Smooth muscle cell (in vitro differentiated cells): ENCODE results near the gene SEC16B. TPM values are rescaled to one million over a fixed set of nuclear protein-coding genes. Genes with fewer than 3 reads are reported as not detected.

Source experiments
- DNase-seq: peaks from one replicate; lab custom pipeline; 2025; ENCODE audit not compliant: unreplicated experiment; lab: John Stamatoyannopoulos, UW
- H2AFZ ChIP-seq: fragments of 200-600 bp; sonication (generic); 2 replicates; pipeline ENCODE4 v1.6.0; 2016; ENCODE audit warnings: antibody characterized with exemption, low read depth, mild to moderate bottlenecking
- H3F3A ChIP-seq: fragments of 200-600 bp; sonication (generic); 2 replicates; pipeline ENCODE4 v1.6.0; 2017; ENCODE audit warnings: antibody characterized with exemption, low read depth
- H3K27ac ChIP-seq: fragments of 200-600 bp; sonication (generic); 2 replicates; pipeline ENCODE4 v1.5.1; 2016; ENCODE audit warnings: low read depth, mild to moderate bottlenecking
- H3K27me3 ChIP-seq: fragments of 200-600 bp; sonication (generic); 2 replicates; pipeline ENCODE4 v1.6.1; 2016; ENCODE audit warnings: low read depth, mild to moderate bottlenecking
- H3K36me3 ChIP-seq: fragments of 200-600 bp; sonication (generic); 2 replicates; pipeline ENCODE4 v1.5.1; 2016; ENCODE audit warnings: low read depth
- H3K4me1 ChIP-seq: fragments of 200-600 bp; sonication (generic); 2 replicates; pipeline ENCODE4 v1.5.1; 2016; ENCODE audit warnings: low read depth
- H3K4me2 ChIP-seq: fragments of 200-600 bp; sonication (generic); 2 replicates; pipeline ENCODE4 v1.6.0; 2016; ENCODE audit warnings: mild to moderate bottlenecking
- H3K4me3 ChIP-seq: fragments of 200-600 bp; sonication (generic); 2 replicates; pipeline ENCODE4 v1.5.1; 2016; ENCODE audit warnings: mild to moderate bottlenecking
- H3K79me2 ChIP-seq: fragments of 200-600 bp; sonication (generic); 2 replicates; pipeline ENCODE4 v1.6.0; 2016; ENCODE audit warnings: low read depth, mild to moderate bottlenecking
- H3K9ac ChIP-seq: fragments of 200-600 bp; sonication (generic); 2 replicates; pipeline ENCODE4 v1.6.0; 2016; ENCODE audit warnings: low read depth
- H3K9me3 ChIP-seq: fragments of 200-600 bp; sonication (generic); replicated peaks from 2 replicates; pipeline ENCODE4 v1.5.1; 2016; ENCODE audit warnings: low read depth
- H4K20me1 ChIP-seq: fragments of 200-600 bp; sonication (generic); 2 replicates; pipeline ENCODE4 v1.6.0; 2016; ENCODE audit warnings: low read depth
- WGBS: methylation state at CpG from one replicate; pipeline ENCODE4 v1.1.7; 2016; ENCODE audit warnings: low lambda C conversion rate; 5-methylcytosine and 5-hydroxymethylcytosine counted together
- polyA plus RNA-seq: library from polyadenylated mRNA; unstranded; fragments of >200 nt; fragmentation: Nextera tagmentation; extraction: Ambion mirVana; gene quantifications from 2 replicates; pipeline ENCODE4 v1.2.1, GENCODE V29; 2016
- total RNA-seq: library from RNA; depleted of rRNA; stranded (reverse); fragments of >200 nt; gene quantifications from 2 replicates; pipeline ENCODE4 v1.2.3, GENCODE V29; 2014
- TF ChIP-seq, protein P1 (sequence below): fragments of 200-600 bp; sonication (generic); IDR thresholded peaks from 2 replicates; pipeline ENCODE4 v1.5.1; 2017; ENCODE audit warnings: borderline replicate concordance, mild to moderate bottlenecking, antibody characterized with exemption; ENCODE audit not compliant: insufficient read depth, poor library complexity, severe bottlenecking

The SEC16B gene
- total and polyA plus RNA-seq, 2 experiments from 2014 or later: 2.9 to 4.3 TPM

DNA sequence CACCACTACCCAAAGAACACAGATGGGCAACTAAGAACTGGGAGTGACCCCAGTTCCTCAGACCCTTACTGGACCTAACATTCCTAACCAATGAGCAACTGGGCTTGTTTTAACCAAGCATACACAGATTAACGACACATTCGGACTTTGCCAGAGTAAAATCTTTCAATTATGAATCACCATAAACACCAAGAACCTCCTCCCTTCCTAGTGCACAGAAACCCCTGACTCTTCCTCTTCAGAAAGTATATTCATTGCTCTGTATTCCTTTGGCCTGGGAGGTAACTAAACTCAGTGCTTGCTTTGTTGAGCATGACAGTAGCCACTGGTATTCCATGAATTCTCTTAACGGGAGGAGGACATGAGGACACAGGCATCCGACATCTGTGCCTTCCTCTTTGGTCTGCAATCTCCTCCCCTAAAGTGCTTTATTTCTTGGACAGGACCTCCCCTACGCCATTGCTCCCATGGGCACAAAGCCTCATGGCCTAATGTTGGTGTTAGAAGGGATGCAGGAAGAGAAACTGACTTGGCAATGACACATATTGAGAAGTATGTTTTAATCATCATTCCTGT lies 42.7 kb downstream of the SEC16B start:
- Histone ChIP-seq H3F3A (no peaks in the 10 kb centered on the region), H3K27ac (no peak overlapping the region), H3K4me3 (no peak overlapping the region), H3K9ac (no peak overlapping the region), H4K20me1 (no peaks in the 10 kb centered on the region), H3K27me3 (no peaks in the 10 kb centered on the region), H3K9me3 (no peaks in the 10 kb centered on the region), H2AFZ (no peak overlapping the region), H3K79me2 (no peaks in the 10 kb centered on the region), H3K36me3 (no peaks in the 10 kb centered on the region), H3K4me1 (peaks cover 10% of the 10 kb centered on the region), H3K4me2 (peak overlapping the region; percentile 6)
- no peak for DNase-seq
- TF ChIP-seq, protein P1, sequence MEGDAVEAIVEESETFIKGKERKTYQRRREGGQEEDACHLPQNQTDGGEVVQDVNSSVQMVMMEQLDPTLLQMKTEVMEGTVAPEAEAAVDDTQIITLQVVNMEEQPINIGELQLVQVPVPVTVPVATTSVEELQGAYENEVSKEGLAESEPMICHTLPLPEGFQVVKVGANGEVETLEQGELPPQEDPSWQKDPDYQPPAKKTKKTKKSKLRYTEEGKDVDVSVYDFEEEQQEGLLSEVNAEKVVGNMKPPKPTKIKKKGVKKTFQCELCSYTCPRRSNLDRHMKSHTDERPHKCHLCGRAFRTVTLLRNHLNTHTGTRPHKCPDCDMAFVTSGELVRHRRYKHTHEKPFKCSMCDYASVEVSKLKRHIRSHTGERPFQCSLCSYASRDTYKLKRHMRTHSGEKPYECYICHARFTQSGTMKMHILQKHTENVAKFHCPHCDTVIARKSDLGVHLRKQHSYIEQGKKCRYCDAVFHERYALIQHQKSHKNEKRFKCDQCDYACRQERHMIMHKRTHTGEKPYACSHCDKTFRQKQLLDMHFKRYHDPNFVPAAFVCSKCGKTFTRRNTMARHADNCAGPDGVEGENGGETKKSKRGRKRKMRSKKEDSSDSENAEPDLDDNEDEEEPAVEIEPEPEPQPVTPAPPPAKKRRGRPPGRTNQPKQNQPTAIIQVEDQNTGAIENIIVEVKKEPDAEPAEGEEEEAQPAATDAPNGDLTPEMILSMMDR: no peak
- WGBS: 59% methylated on average over 5 of the region's 5 CpGs

DNA sequence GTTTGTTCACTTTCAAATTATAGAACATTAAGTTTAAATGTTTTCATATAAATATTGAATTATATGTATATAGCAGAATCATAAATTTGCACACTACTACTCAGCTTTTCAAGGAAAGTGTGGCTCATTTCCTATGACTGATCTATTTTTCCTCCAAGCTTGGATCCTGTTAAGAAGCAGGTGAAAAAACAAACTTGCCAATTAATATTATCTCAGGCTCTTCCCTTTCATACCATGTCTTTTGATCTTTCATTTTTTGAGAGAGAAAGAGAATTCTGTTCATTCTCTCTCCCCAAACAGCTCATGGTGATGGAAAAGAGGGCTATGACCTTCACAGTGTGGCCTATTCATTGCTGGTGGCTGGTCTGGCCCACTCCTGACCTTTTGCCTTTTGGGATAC lies 43.7 kb downstream of the SEC16B start:
- Histone ChIP-seq H3K4me1 (peaks cover 10% of the 10 kb centered on the region), H3K4me3 (no peak overlapping the region), H3K79me2 (no peaks in the 10 kb centered on the region), H3K27ac (no peak overlapping the region), H2AFZ (no peak overlapping the region), H3F3A (no peaks in the 10 kb centered on the region), H3K9me3 (no peaks in the 10 kb centered on the region), H3K36me3 (no peaks in the 10 kb centered on the region), H3K9ac (no peak overlapping the region), H3K4me2 (no peak overlapping the region), H3K27me3 (no peaks in the 10 kb centered on the region), H4K20me1 (no peaks in the 10 kb centered on the region)
- TF ChIP-seq, protein P1: no peak
- DNase-seq: no peak

DNA sequence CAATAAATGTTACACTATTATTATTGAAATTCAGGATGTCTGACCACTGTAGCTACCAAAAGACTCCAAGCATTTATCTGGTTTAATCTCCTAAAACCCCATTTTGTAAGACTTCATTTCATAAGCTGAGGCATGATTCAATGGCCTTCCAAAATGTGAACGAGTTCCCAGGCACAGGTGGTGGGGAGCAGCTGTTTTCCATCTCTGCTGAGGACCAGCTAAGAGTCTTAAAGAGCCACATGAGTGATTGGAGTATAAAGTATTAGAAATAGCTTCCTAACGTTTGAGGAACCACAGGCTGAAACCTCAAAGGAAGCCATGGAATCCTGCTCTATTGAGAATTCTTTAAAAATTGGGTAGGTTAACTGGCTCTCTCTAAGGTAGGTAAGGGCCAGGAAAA lies 44.9 kb downstream of the SEC16B start:
- no peaks in the 10 kb centered on the region for H3F3A ChIP-seq
- WGBS: 68% methylated on average over 2 of the region's 2 CpGs
- no peaks in the 10 kb centered on the region for H3K9me3 ChIP-seq
- H3K27me3 ChIP-seq: no peaks in the 10 kb centered on the region
- no peaks in the 10 kb centered on the region for H4K20me1 ChIP-seq
- no peak overlapping the region for H3K4me2 ChIP-seq
- H3K36me3 ChIP-seq: no peaks in the 10 kb centered on the region
- H3K4me1 ChIP-seq: peaks cover 10% of the 10 kb centered on the region
- H2AFZ ChIP-seq: no peak overlapping the region
- no peak overlapping the region for H3K4me3 ChIP-seq
- no peak for DNase-seq
- H3K79me2 ChIP-seq: no peaks in the 10 kb centered on the region
- no peak overlapping the region for H3K27ac ChIP-seq
- H3K9ac ChIP-seq: no peak overlapping the region
- TF ChIP-seq, protein P1: no peak

DNA sequence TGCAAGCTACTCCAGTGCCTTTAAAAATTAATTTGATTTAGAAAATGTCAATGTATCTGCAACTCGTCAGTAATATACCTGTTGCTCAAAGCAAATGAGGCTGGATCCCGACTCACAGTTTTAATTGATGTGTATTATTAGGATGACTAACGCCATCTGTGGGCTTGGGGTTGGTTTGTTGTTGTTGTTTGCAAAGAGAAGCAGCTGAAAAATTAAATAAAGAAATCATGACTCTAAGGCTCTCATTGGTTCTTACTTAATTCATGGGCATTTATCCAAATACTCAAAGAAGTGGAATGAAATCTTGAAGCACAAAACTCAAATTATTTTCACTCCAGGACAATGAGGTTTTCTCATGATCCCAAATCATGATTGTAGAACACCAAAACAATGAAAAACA lies 46.4 kb downstream of the SEC16B start:
- H3K27ac ChIP-seq: no peak overlapping the region
- H3K27me3 ChIP-seq: peaks cover 3% of the 10 kb centered on the region
- H3K9ac ChIP-seq: no peak overlapping the region
- DNase-seq: no peak
- TF ChIP-seq, protein P1: no peak
- H3K4me2 ChIP-seq: no peak overlapping the region
- no peaks in the 10 kb centered on the region for H3K36me3 ChIP-seq
- no peak overlapping the region for H2AFZ ChIP-seq
- H4K20me1 ChIP-seq: no peaks in the 10 kb centered on the region
- H3K4me3 ChIP-seq: no peak overlapping the region
- no peaks in the 10 kb centered on the region for H3K79me2 ChIP-seq
- 82% methylated on average over 3 of the region's 3 CpGs for WGBS
- no peaks in the 10 kb centered on the region for H3K9me3 ChIP-seq
- H3K4me1 ChIP-seq: peaks cover 8% of the 10 kb centered on the region
- no peaks in the 10 kb centered on the region for H3F3A ChIP-seq
